ENCODE measurements around the gene ZNF276.
"Not testable (repeated sequence)": the region's sequence is repeated elsewhere in the genome, so short reads cannot be mapped to it uniquely, and the experiment has no call there.

The ZNF276 gene

DNA sequence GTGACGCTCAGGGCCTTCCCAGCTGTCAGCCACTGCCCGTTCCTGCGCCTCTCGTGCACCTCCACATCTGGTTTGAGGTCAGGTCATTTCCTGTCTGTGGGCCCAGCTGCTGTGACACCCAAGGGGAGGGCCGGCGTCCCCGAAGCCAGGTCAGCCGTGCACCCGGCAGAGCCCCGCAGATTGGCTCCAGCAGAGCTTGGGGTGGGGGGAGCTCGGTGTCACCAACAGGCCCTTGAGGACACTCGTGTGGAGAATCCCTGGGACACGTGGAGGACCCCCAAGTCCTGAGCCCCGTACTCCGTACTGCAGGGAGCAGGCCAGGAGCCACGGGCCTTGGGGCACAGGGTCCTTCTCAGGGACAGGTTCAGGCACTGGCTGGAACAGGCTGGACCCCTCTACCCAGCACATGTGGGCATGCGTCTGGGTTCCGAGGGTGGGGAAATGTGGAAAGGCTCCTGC, 24.6 kb upstream of the ZNF276 start:
- peak; percentile 61 for DNase-seq

DNA sequence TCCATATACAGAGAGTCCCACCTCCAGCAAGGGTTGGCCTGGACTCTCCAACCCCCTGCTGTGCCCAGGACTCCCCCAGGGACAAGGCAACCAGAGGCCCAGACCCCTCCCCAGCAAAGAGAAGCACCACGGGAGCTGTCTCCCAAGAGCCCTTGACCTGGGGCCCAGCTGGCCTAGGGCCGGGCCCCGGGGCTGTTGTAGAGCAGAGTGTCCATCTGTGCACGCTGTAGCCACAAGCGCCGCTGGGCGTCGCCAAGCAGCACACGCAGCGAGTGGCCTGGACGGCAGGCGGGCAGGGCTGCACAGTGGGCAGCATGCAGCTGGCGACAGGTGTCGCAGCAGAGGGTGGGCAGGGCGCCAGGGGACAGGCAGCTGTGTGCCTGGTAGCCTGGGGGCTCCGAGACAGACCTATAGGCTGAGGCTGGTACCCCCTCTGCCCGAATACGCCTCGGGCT, 24.1 kb upstream of the ZNF276 start:
- DNase-seq = peak; percentile 52

GRCh38 chr16:89697616-89698331, 23.6 kb upstream of the ZNF276 start:
- DNase-seq = peak; percentile 67

- DNase-seq = not testable (repeated sequence)
Observed at GRCh38 chr16:89698717-89699116, 22.6 kb upstream of the ZNF276 start.

- DNase-seq = not testable (repeated sequence)
Observed at GRCh38 chr16:89699629-89700099, 21.7 kb upstream of the ZNF276 start.

DNA sequence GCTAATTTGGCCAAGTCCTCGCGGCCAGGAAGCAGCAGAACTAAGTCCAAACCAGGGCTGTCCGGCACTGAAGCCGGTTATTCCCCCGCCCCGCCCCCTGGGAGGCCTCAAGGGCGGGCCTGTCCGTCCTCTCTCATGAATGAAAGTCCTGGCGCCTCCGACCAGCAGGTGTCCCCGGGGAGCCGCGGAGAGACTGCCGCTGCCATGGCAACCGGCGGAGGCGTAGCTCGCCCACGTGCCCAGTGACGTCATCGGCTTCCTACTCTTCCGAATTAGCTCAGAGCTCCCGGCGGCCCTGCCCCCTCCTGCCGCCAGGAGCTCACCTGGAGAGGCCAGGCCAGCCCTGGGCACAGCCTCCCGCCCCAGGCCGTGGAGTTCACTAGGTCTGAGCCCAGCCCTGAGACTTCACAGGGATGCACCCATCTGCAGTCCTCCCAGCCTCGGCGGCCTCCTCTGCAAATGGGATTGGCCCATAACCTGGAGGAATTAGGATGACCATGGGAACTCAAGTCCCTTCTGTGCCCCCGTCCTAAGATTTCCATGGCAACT, 21.2 kb upstream of the ZNF276 start:
- peak; percentile 100 for DNase-seq

GRCh38 chr16:89700649-89701424, 20.5 kb upstream of the ZNF276 start:
- peak; percentile 77 for DNase-seq

DNA sequence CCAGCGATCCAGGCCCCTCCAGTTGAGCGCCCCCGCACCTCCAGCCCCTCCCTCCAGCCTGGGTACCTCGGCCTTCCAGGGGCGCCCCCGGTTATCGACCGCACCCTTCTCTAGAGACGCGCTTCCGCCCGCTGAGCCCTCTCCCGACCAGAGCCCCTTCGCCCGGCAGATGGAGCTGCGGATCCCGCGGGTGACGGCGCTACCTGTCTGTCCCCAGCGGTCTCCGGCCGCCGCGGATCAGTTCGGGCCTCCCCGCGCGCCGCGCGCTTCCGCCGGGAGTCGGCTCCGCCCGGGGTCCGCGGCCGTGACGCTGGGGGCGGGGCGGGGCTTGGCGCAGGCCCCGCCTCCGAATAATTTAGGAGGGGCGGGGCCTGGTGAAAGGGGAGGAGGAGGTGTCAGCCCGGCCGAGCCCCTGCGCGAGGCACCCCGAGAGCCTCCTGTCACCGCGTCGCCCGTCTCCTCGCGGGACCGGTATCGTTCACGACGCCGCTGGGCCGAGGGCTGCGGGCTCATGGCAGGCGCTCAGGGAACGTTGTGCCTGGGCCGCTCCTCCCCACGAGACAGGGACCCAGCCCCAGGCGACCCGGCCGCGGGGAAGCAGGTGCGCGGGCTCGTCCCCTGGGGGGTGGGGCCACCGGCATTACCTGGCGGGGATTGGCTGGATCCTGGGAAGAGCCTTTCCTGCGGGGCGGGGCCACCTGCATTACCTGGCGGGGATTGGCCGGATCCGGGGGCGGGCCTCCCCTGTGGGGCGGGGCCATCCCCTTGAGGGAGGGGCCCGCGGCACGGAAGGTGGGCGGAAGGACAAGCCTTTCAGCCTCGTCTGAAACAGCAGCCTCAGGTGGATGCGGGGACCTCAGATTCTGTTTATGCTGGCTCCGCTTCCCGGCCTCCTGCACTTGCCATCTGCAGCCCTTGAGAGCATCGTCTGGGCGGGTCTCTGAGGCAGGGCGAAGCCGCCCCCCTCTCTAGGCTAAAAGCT, 19.6 kb upstream of the ZNF276 start, which contains the start of gene SPATA2L:
Gene SPATA2L, minus strand, starts transcription at position 281 of the 982 bp plus-strand sequence. CDS start 473 bp downstream, outside the sequence.
- peak; percentile 99 for DNase-seq

GRCh38 chr16:89704281-89704680, 17.1 kb upstream of the ZNF276 start:
- no peak for DNase-seq

GRCh38 chr16:89705006-89705405, 16.3 kb upstream of the ZNF276 start:
- DNase-seq = no peak

DNA sequence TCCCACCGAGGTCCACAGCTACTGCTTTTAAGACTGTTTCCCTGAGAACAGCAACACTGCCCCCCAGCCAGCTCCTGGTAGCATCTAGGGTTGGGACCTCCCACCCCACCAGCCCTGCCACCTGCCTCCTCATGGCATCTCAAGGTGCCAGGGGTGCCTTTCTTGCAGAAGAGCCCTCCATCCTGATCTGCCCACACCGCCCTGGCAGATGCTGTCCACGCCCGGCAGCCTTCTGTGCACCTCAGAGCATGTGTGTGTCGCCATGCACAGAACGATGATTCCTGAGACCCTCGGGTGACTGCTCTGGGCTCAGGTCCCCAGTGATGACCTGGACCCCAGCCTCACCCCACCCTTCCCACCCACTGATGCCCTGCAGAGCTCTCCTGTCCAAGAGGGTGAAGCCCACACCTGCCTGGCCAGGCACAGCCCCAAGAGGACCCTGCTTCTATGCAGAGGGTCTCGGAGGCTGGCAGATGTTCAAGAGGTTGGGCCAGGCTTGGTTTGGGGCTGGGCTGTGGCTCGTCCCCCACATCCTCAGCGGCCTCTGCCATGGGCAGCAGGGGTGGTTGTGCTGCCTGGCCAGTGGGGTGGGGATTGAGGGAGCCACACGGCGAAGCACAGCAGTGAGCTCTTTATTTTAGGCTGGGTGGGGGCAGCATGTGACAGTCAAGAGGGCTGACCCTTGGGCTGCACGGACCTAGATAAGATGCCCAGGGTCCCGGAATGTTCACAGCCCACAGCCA, 14.6 kb upstream of the ZNF276 start:
- DNase-seq = peak; percentile 59

- DNase-seq = peak; percentile 65
Observed at GRCh38 chr16:89707695-89708094, 13.6 kb upstream of the ZNF276 start.

GRCh38 chr16:89708481-89708931, 12.8 kb upstream of the ZNF276 start:
- DNase-seq = no peak

DNA sequence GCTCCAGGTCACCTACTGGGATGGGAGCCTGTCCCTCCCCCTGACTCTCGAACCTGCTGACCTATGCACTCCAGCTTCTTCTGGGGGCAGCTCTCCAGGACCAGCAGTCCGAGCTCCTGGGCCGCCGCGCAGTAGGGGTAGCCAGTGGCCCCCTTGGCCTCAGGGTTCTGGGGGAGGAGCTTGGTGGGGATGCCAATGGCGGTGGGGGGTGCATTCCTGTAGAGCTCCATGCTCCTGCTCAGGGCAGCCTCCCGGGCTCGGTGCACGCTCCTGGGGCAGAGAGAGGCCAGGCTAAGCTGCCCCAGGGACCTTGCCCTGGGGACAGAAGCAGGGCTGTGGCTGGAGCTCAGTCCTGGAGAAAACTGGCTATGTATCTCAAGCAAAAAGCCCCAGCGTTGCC, 12.2 kb upstream of the ZNF276 start:
- no peak for DNase-seq

- no peak for DNase-seq
Observed at GRCh38 chr16:89709716-89710432, 11.5 kb upstream of the ZNF276 start.

GRCh38 chr16:89710709-89711564, 10.4 kb upstream of the ZNF276 start:
- DNase-seq = no peak

- peak; percentile 96 for DNase-seq
Observed at GRCh38 chr16:89711601-89712273, 9.6 kb upstream of the ZNF276 start.

GRCh38 chr16:89712274-89712781, 9.0 kb upstream of the ZNF276 start:
- DNase-seq = peak; percentile 49

DNA sequence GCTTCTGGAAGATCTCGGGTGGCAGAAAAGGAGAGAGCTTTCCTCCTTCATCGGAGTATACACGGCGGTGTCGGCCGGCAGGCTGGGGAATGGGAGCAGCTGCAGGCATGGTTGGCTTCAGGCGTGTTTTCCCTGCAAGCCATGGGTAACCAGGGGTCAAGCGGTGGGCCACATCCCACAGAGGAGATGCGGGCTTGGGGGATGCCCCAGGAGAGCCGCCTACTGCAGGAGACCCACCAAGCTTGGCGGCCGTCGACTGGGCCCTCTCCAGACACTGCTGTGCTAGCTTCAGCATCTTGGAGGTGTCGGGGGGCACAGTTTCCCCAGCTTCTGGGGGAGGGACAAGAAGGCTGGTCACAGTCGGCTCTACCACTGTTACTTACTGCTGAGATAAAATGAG, 4.8 kb upstream of the ZNF276 start:
- no peak for DNase-seq

Data from 8988T (cell line).